SHP77 (cell line): Measurements from ENCODE around the gene PURB.
"Not testable (repeated sequence)": the region's sequence is repeated elsewhere in the genome, so short reads cannot be mapped to it uniquely, and the experiment has no call there.

Experiments used
- DNase-seq, 2 experiments: peaks; one replicate each; lab custom pipeline; 2025; lab: John Stamatoyannopoulos, UW

Gene PURB

DNA sequence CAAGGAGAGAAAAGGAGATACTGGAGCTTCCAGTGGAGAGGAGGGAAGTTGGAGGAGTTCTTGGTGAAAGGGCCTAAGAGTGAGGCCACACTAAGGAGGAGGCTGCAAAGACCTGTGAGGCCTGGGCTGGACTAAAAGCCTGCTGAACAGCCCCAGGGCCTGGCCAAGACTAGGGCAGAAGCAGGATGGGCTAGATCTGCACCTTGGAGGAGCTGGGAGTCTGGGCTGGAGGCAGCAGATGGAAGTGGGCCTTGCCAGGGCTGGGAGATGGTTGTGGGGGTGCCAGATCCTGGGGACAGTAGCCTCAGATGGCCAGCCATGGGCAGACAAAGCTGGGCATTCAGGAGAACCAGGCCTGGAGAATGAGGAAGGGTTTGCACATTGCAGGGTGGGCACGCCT is 6.5 kb upstream of the PURB start:
- DNase-seq, result no peak

DNA sequence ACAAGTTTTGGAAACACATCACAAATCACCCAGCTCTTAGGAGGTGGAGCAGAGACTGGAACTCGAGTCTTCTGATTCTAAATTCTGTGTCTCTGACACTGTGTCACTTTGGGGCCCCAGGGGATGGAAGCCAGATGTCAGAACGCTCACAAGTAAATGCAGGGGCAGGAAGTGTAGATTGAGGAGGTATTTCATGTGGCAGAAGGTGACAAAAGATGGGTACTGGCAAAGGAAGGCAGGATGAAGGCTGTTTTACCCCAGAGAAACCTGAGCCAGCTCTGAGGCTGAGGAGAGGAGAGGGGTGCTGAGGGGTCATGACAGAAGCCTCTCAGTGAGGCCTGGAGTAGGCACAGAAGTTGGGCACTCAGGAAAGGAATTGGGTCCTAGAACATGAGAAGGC is 6.0 kb upstream of the PURB start:
- no peak for DNase-seq

DNA sequence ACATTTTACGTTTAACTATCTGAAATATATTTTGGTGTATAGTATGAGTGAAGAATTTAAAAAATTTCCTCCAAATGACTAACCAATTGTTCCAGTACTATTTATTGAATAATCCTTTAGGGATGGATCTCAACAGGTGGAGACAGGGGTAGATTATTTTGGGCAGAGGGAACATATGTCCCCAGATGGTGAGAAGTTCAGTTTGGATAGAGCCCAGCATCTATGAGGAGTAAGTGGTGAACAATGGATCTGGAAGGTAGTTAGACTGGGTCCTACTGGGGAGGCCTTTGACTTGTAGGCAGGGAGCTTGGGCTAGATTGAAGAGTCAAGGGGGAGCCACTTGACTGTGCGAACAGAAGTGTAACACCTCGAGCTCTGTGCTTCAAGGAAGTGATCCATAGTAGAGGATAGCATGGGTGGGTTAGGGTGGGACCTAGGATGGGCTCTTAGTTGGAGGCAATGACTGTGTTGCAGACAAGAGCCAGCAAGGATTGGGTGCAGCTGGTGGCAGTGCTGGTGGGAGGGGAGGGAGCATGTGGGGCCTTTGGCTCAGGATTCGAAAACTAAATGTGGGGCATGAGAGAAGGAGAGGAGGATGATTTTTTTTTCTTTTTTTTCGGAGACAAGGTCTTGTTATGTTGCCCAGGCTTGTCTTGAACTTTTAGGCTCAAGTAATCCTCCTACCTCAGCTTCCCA is 3.9 kb upstream of the PURB start:
- DNase-seq, result no peak

DNA sequence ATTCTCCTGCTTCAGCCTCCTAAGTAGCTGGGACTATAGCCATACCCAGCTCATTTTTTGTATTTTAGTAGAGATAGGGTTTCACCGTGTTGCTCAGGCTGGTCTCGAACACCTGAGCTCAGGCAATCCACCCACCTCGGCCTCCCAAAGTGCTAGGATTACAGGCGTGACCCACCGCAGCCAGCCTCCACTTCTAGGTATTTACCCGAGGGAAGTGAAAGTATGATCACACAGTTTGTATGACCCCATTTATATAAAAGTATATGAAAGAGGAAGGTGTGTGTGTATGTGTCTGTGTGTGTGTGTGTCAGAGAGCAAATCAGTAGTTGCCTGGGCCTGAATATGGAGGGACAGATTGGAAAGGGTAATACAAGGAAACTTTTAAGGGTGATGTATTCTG is 2.0 kb upstream of the PURB start:
- no peak for DNase-seq

DNA sequence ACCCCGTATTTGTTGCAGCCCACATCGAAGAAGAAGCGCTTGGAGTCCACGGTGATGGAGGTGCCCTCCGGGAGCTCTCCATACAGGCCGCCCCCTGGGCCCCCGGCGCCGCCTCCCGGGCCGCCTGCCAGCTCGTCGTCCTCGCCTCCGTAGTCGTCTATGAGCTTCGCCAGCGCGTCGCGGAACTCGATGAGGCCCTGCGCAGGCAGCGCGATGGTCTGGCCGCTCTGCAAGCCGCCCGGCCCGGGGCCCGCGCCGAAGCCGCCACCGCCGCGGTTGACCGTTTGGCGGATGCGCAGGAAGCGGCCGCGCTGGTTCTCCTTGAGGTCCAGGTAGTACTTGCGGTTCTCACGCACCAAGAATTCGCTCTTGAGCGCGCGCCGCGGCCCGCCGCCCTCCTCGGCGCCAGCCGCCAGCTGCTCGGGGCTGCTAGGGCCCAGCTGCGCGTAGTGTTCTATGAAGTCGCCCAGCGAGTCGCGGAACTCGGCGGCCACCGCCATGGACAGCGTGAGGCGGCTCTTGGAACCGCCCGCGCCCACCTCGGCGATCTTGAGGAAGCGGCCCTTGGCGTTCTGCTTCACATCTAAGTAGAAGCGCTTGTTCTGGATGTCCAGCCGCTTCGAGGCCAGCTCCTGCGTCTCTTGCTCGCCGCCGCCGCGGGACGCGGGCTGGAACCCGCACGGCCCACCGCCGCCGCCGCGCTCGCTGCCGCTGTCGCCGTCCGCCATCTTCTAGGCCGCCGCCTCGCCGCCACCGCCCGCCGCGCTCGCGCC is 523 bp downstream of the PURB start:
- DNase-seq, result peak in 1 of 2 experiments; percentile 49

DNA sequence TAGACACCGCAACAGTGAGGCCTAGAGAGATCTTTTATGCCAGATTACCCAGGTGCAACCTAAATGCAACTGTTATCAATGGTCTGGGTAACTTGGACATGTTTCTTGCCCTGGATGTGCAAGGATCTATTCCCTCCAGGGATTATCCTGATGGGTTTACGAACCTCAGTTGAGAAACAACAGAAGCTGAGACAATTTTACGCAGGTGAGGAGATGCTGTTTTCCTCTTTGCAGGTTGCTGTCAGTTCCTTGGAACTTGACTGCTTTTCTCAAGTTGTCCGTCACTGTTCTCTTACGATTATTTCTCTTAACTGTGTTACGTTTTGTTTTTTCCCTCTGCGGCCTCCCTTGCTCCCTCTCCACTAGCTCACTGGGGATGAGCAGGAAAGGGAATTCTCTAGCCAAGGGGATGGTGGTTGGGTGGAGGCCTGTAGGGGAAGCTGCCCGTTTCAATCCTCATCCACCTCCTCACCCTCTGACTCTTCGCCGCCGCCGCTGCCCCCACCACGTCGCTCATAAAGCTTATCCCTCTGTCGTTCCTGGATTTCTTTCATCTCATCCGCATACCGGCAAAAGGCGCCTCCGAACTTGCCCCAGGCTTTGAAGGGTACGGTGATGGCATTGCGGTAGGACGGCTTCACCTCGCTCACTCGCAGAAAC is 1.2 kb downstream of the PURB start:
- no peak for DNase-seq

DNA sequence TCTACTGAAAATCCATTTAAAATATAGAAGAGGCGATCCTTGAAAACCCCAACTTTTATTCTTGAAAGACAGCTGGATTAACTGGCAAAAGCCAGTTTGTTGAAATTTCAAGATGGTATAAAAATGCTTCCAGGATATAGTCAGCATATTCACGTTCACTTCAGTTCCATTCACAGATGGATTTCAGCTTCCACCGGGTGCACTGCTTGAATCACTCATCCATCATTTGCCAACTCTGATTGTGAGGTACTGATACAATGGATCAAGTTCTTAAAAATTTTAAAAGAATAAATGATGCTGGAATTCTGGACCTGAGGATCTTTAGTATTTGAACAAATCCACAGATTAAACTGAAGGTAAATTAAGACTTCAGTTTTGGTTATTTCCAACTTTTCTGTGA is 2.4 kb downstream of the PURB start:
- no peak for DNase-seq

DNA sequence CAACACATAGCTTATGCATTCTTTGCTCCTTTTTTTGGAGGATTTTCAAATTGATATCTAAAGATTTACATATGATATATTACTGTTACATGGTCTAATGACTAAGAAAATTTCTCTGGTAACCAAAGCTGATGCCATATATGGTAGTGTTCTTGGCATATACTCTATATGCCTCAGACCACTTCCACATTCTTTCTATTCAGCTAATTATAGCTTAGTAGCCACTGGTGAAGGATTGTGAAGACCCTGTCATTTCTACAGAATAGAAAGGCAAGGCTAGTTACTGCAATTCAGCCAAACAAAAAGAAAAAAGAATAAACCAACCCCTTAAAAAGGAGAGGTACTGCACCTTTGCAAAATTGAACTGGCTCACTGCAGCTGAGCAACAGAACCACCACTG is 3.7 kb downstream of the PURB start:
- no peak for DNase-seq

DNA sequence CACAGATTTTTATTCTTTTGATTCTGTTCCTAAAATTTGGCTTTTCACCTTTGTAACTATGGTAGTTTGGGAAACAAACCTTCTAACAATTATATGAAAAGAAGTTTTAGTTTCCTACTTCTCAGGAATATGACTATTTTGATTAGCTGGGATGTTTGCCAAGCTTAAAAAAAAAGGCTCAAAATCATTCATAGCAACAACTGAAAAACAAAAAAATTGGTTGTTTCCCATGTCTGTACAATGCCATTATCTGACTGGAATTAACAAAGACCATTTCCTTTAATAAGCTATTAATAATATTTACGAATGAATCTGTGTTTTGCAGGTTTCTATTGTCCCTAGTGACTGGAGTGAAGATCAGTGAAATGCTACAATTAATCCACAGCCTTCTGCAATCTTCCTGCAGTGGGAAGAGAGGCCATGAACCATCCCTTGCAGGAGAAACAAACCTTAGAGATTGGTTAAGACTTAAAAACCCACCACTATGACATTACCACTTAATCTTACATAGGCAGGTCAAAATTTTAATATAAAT is 4.2 kb downstream of the PURB start:
- DNase-seq, result no peak

DNA sequence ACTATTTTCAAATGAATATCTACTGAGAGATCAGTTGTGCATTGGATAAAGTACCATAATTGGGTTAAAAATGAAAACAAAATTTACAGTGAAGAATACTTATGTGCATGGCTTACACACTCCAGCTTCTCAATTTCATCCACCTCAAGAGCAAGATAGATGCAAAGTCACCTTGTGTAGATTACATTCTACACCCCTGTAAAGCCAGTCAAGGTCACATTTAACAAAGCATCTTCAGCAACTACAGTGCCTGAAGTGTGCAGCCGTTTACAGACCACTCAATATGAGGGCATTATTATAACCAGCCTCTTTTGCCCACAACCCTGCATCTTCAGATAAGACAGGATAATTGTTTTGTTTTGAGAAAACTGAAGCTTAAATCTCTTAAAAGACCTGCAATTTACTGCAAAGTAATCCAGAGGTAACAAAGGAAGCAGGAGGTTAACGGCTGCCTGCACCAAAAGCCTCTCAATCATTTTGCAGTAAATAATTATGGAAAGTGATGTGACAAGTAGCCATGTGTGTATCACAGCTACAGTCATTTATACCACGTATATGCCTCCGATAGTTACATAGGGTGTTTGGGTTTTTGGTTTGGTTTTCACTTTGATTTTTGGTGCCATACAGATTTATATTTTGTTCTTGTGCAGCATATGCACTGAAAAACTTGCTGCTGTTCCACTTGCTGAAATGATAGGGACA is 4.9 kb downstream of the PURB start:
- no peak for DNase-seq

DNA sequence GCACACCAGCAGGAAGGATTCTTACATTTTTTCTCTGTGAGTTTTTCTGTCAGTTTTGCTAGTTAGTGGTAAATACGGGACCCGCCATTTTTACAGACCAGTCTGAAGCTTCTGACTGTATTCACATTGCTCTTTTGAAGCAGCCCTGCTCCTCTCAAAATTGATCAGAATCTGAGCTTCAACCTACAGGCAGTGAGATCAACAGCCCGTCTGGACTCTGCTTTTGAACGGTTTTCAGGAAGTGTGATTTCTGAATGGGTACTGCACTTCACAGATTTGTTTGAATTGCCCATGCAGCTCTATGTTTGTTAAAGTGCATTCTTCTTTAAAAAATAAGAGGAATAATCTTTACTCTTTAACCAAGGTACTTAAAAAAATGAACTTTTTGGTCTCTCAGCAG is 8.9 kb downstream of the PURB start:
- no peak for DNase-seq

DNA sequence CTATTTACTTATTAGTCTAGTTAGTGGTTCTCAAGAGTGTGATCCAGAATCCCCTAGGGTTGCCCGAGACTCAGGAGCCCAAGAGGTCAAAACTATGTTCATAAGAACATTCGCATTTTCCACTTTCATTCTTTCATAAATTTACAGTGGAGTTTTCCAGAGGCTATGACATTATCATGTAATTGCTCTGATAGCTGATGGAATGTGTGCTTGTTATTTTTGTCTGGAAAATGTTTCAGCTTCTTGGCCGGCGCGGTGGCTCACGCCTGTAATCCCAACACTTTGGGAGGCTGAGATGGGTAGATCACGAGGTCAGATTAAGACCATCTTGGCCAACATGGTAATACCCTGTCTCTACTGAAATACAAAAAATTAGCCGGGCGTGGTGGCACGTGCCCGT is 10.1 kb downstream of the PURB start:
- DNase-seq, result no peak

DNA sequence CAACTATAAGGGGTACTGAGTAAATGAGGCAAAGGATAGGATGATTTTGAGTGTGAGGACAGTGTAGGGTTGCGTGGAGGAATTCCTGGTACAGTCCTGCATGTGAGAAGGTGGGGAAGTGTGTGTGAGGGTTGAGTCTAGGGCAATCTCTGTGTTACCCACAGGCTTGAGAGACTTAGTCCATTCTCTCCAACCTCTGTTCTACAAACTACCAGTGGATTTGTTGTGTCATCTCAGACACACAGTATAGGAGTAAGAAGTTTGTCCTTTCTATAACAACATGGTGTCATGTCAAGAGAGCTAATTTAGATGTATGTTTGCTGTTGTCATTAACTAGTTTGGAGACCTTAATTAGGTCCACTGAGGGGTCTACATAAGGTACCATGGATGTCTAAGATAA is 12.5 kb downstream of the PURB start:
- DNase-seq, result no peak

DNA sequence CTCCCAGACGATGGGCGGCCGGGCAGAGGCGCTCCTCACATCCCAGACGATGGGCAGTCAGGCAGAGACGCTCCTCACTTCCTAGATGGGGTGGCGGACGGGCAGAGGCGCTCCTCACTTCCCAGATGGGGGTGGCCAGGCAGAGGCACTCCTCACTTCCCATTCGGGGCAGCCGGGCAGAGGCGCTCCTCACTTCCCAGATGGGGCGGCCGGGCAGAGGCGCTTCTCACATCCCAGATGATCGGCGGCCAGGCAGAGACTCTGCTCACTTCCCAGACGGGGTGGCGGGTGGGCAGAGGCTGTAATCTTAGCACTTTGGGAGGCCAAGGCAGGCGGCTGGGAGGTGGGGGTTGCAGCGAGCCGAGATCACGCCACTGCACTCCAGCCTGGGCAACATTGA is 13.4 kb downstream of the PURB start:
- not testable (repeated sequence) for DNase-seq

DNA sequence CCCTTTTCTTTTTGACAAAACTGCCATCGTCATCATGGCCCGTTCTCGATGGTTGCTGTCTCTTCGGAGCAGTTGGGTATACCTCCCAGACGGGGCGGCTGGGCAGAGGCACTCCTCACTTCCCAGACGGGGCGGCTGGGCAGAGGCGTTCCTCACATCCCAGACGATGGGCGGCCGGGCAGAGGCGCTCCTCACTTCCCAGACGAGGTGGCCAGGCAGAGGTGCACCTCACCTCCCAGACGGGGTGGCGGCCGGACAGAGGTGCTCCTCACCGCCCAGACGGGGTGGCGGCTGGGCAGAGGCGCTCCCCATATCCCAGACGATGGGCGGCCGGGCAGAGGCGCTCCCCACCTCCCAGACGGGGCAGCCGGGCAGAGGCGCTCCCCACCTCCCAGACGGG is 14.6 kb downstream of the PURB start:
- DNase-seq, result not testable (repeated sequence)

DNA sequence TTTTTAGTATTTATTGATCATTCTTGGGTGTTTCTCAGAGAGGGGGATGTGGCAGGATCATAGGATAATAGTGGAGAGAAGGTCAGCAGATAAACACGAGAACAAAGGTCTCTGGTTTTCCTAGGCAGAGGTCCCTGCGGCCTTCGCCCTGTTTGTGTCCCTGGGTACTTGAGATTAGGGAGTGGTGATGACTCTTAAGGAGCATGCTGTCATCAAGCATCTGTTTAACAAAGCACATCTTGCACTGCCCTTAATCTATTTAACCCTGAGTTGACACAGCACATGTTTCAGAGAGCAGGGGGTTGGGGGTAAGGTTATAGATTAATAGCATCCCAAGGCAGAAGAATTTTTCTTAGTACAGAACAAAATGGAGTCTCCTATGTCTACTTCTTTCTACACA is 15.0 kb downstream of the PURB start:
- not testable (repeated sequence) for DNase-seq

DNA sequence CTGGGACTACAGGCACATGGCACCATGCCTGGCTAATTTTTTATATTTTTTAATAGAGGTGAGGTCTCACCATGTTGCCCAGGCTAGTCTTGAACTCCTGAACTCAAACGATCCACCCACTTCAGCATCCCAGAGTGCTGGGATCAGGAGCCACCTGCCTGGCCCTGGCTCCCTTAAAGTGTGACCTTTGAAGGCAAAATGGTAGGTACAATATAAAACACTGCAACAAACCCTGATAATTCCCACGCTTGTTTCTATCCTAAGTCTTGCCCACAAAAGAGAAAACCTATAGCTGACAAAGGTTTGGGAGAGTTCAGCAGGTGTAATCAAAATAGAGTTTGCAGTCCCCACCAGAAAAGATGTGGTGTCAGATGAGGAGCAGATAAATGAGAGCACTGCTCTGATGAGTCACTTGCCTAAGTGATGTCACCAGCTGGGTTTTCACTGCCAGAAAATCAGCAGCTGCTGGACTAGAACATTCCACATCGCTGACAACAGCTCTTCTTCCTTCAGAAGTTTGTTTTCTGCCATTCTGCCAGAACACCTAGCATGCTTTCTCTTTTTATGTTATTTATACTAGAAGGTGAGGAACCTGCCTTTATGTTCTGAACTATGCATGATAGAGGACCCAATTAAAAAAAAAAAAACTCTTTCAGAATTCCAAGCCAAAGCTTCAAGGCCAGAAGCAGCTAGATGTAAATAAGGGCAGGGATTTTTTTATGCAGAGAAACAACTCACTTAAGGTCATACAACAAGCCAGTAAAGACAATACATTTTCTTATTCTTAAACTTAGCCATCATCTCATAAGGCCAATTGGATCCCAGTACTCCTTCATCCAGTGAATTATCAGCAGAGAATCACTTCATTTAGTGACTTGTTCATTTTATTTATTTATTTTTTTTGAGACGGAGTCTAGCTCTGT is 18.0 kb downstream of the PURB start:
- DNase-seq, result peak; percentile 24 to 68

DNA sequence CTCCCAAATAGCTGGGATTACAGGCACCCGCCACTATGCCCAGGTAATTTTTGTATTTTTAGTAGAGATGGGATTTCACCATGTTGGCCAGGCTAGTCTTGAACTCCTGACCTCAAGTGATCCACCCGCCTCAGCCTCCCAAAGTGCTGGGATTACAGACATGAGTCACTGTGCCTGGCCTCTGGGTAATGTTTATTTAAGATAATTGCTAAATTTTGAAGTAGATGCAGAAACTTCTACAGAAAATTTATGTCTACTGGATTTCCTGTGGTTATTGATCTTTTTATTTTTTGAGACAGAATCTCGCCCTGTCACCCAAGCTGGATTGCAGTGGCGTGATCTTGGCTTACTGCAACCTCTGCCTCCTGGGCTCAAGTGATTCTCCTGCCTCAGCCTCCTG is 23.4 kb downstream of the PURB start:
- DNase-seq, result not testable (repeated sequence)

DNA sequence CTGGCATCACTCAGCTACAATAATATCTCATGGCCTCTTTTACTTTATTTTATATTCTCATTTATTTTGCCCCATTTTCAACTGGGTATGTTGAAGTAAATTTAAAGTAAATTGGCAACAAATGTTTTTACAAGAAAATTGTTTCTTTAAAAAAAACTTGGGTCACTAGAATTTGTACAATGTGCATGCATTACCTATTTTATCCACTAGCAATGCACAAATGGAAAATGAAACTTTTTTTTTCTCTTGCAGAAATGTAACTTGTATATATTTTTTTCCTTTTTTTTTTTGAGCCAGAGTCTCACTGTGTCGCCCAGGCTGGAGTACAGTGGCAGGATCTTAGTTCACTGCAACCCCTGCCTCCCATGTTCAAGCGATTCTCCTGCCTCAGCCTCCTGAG is 27.2 kb downstream of the PURB start:
- DNase-seq, result no peak

DNA sequence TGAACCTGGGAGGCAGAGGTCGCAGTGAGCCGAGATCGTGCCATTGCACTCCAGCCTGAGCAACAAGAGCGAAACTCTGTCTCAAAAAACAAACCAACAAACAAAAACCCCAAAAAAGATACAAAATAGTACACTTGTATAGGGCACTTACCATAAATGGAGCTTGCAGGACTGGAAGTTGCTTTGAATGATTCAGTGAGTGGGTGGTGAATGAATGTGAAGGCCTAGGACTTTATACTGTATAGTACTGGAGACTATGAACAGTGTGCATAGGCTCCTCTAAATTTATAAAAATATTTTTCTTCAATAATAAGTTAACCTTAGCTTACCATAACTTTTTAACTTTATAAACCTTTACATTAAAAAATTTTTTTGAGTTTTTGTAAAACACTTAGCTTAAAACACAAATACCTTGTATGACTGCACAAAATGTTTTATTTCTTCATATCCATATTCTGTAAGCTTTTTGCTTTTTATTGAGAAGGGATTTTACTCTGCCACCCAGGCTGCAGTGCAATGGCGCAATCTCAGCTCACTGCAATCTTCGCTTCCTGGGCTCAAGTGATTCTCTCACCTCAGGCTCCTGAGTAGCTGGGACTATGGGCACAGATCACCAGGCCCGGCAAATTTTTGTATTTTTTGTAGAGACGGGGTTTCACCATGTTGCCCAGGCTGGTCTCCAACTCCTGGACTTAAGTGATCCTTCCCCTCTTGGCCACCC is 30.5 kb downstream of the PURB start:
- DNase-seq, result no peak

DNA sequence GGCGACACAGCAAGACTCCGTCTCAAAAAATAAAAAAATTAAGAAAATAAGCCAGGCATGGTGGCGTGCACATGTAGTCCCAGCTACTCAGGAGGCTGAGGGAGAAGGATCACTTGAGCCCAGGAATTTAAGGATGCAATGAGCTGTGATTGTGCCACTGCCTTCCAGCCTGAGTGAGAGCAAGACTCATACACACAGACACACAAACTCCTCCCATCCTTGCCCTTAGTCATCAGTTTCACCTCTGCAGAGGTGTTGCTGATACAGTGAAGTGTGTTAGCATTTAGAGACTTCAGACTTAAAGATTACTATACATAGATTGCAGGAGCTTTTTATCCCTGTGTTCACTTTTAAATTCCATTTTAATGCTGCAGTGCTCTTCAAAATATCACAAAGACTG is 31.9 kb downstream of the PURB start:
- no peak for DNase-seq
